OCI-M1 (cell line): ENCODE results near the gene NUP50.

Experiments
- DNase-seq: peaks from one replicate; lab custom pipeline; 2025; lab: John Stamatoyannopoulos, UW

Gene NUP50

DNA sequence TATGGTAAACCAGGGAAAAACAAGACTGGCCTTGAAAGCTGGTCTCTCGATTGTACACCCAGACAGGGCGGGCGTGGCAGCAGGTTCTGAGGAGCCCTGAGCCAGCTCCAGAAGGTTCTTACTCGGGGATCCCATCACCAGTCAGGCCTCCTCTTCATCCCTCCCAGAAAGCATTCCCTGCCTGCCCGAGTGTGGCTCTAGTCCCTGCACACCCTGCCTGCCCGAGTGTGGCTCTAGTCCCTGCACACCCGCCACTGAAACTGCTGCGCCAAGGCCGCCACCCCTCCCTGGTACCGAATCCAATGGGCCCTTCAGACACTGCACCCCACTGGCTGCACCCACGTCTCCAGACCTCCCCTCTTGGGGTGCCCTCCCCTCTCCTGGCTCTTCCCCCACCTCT, 46.9 kb downstream of the NUP50 start:
- DNase-seq = no peak

DNA sequence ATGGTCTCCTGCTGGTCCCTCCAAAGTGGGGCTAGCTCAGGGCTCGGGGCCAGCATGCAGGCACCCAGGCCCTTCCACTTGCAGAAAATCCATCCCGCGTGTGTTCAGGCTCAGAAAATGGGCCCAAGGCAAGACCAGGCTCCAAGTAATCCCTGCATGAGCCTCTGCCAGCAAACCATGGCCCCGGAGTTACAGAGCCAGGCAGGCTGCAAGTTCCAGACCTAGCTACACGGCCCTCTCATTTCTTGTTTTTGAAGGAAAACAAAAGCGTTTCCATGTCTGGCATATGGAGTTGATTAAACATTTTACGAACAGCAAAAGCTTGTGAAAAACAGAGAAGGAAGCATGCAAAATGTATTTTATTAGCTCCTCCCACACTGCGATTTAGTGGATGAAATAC, 47.3 kb downstream of the NUP50 start:
- no peak for DNase-seq

DNA sequence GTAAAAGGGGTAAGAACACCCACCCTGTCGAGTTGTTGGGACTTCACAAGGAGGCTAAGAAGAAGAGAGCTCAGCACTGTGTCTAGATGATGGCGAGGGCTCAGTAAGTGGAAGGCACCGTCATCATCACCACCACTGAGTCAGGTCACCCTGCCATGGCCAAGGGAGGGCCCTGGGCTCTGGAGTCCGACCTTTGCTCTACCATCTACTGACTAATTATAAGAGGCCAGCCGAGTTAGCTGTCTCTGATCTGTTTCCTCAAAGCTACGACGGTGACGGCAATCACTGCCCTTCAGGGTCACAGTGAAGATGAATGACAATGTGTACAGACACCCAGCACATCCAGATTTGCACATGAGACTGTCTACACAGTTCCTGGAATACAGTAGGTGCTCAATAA, 47.7 kb downstream of the NUP50 start:
- DNase-seq = no peak

DNA sequence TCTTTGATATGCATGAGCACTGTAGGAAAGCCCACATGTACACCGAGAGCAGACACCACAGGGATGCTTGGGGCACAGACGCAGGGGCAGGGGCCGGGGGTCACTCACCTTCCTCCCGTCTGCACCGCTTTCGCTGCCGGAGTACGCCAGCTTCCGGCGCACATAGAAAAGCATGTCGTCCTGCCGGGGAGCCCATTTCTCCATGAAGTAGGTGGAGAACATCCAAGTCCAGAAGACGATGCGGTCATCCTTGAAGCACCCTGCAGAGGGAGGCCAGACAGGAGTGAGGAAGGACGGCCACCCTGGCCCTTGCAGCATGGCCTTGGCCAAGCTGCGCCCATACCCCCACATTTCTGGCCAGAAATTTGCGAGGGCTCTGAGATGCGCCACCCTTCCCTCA, 48.1 kb downstream of the NUP50 start:
- no peak for DNase-seq

DNA sequence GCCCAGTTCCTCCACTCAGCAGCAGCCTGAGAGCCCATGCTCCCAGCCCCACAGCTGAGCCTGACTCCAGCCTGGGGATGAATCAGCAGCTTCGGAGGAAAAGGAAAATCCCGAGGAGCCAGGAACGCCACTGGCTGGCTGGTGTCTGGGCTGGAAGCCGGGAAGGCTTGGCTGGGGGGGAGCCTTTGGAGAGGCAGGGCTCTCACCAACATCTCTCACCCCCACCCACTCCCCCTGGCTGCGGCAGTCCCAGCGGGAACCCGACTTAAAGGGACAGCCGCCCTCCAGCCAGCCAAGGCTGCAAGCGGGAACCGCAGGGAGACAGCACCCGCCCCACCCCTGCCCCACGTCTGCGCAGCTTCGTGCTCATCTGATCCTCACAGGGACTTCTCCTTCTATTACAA, 48.6 kb downstream of the NUP50 start:
- peak; percentile 7 for DNase-seq

DNA sequence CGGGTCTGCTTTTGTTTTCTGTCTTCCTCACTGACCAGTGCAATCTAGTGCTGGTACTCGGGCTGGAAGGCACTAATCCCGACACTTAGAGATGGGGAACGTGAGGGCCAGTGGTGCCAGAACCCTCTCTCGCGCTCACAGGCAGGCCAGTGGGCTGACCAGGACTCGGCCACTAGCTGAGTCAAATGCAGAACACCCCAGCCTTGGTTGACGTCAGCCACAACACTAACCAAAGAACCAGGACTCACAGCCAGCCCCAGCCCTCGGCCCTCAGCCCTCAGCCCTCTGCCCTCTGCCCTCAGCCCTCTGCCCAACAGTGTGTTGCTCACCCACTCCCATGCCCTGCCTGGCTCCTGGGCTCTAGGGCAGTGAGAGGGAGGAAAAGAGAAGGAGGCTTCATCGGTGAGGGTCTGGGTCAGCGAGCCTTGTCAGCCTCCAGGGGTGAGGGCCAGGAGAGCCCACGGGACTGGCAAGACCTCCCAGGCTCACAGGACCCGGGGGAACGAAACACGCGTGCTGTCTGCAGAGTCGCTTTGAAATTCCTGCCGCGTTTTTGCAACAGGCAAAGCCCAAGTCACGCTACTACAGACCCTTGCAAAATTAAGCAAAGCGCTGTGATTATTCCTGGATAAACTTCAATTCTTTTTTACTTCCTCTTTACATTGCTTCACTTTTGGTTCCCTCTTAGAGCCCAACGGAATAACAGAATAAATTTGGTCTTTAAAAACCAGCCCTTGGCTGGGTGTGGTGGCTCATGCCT, 49.4 kb downstream of the NUP50 start:
- DNase-seq = peak; percentile 49

DNA sequence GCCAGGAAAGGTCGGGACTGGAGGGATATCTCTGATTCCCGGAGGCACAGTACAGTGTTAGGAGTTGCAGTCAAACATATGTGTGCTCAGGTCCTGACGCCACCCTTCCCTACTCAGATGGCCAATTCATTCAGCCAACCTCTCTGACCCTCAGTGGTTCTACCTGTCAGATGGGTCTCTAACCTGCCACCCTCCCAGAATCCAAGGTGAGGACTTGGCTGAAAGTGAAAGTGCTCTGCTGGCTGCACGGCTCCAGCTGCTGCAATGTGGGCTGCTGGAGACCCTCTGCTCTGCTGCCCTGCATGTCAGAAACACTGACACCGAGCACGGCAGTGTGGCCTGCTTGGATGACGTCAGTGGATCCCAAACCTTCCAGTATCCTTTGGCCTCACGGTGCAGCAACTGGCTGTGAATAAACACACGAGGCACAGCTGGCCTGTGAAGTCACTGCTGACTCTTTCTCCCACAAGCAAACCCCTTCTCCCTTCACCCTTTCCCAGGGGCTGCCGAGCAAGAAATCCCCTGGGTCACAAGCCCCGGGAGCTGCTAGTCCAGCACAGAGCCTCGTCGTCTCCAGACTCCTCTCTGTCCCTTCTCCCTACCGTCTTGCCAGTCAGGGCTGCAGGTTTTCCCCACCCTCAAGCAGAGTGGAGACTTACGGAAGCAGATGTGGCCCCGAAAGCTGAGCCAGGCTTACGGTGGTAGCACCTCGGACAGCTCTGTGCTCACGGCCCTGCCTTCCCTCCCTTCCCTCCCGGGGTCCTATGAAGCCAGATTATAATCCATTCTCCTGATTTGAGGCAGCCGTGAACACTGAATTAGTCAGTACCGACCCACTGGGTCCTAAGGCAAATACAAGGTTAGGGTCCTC, 52.6 kb downstream of the NUP50 start:
- DNase-seq = no peak

DNA sequence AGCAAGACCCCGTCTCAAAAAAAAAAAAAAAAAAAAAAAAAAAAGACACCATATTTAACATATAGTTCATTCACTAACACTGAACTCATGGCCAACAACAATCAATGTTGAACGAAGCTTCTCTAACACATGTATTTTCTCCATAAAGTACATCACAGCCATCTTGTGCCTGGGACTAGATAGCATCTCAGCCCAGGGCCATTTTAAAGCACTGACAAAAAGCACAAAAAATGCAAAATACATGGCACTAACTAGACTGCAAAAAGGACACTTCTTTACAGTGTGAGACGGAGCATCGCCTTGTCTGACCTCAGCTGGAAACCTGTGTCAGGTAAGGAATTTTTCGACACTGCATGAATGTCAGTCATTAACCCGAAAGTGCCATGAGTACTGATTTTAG, 53.6 kb downstream of the NUP50 start:
- no peak for DNase-seq

DNA sequence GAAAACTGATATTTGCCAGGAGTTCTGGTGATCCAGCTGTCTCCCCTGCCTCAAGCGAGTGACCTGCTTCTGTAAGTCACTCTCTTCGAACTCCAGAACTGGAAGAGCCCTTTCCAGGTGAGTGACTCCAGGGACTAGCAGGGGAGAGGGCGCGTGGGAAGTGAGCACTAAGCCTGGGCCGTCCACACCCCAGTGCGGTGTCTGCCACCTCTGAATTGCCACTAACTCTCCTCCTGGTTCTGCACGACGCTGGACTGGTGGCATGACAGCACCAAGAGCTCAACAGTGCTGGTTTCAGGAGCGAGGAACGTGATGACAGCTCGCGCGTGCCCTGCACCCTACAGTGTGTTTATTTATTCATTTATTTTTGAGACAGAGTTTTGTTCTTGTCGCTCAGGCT, 54.1 kb downstream of the NUP50 start:
- DNase-seq = no peak

DNA sequence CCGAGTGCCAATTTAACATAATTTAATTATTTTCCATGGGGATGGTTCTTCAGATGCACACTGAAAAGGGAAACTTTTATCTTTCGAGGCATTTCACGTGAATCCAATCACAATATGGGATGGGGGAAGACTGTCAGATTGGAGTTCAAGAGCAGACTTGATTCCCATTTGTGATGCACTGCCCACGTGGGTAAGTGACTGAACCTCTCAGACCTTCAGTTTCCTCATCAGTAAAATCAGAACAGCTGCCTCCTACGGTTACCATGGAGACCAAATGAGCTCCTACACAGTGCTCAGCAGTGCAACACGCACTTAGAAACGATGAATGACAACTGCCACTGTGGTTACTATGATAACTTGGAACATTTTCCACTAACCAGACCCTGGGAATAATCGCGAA, 55.3 kb downstream of the NUP50 start:
- DNase-seq = no peak

DNA sequence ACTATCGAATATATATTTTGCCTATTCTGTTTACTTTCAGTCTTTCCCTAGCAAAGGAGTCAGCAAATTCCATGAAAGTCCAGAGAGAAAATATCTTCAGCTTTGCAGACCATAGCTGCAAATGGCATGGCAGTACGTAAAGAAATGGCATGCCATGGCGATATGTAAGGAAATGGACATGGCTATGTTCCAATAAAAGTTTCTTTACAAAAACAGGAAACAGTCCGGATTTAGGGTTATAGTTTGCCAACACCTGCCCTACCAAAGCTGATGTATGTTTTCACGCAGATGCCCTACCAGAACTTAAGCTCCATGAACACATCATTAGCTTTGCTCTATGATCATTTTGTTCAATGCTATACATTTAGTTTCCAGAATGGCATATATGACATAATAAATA, 57.5 kb downstream of the NUP50 start:
- DNase-seq = no peak

DNA sequence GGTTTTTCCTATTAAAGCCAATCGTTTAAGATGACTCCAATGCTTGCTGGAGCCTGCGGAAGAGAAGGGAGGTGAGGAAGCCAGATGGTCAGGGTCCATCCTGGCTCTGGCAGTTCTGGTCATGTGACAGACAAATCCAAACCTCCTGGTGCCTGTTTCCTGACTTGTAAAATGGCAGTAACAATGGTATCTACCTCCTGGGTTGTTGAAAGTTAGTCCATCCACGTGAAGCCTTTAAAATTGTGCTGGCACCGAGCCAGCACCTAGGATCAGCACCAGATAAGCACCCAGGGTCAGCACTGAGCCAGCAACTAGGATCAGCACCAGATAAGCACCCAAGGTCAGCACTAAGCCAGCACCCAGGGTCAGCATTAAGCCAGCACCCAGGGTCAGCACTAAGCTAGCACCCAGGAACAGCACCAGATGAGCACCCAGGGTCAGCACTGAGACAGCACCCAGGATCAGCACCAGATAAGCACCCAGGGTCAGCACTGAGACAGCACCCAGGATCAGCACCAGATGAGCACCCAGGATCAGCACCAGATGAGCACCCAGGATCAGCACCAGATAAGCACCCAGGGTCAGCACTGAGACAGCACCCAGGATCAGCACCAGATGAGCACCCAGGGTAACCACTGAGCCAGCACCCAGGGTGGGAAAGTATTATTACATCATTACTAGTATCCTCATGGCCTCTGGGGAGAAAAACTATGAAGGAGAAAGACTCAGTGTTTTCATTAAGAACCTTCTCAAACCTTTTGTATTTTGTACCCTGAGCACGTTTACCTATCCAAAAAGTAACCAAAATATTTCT, 59.8 kb downstream of the NUP50 start:
- DNase-seq = peak; percentile 15

DNA sequence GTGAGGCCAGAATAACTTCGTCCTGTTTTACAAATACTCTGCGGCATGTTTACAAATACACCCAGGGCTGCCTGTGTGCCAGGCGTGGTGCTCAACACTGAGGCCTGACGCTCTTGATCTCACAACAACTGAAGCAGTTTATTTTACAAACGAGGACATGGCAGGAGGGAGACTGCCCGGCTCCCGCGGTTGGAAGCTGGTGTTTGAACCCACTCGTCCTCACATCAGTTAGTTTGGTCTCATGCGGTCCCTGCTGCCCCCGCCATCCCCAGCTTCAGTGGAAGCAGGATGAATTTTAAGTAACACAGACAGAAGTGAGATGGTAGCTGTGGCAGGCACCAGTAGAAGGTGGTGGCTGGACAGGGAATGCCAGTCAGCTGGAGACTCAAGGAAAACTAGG, 60.6 kb downstream of the NUP50 start:
- no peak for DNase-seq

DNA sequence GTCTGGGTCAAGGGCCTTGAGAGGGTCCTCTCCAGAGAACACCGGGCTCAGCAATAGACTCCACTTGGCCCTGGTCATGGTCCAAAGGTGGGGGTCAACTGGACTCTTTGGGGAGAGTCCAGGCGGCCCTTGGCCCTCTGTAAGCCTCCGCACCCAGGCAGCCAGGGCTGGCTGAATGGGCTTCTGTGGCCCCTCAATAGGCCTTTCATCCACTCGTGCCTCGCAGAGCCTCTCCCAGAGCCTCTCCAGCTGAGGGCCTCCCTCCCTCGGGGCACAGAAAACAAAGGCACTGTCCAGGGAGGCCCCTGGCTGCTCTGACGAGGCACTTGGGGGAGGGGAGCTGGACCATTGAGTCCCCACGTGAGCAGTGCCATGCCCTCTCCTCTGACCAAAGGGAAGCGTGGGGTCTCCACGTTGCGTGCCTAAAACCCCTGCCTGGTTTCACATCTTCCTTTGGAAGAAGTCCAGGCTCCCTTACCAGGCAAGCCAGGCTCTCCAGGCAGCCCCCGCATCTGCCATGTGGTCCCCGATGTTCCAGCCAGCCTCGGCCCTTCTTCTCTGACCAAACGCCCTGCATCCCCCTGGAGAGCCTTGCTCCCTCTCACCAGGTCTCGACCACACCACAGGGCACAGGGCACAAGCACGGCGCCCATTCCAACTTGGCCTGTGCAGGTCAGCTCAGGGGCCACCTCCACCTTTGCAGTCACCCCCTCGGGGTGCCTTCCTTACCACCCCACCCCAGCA, 61.4 kb downstream of the NUP50 start:
- DNase-seq = no peak

DNA sequence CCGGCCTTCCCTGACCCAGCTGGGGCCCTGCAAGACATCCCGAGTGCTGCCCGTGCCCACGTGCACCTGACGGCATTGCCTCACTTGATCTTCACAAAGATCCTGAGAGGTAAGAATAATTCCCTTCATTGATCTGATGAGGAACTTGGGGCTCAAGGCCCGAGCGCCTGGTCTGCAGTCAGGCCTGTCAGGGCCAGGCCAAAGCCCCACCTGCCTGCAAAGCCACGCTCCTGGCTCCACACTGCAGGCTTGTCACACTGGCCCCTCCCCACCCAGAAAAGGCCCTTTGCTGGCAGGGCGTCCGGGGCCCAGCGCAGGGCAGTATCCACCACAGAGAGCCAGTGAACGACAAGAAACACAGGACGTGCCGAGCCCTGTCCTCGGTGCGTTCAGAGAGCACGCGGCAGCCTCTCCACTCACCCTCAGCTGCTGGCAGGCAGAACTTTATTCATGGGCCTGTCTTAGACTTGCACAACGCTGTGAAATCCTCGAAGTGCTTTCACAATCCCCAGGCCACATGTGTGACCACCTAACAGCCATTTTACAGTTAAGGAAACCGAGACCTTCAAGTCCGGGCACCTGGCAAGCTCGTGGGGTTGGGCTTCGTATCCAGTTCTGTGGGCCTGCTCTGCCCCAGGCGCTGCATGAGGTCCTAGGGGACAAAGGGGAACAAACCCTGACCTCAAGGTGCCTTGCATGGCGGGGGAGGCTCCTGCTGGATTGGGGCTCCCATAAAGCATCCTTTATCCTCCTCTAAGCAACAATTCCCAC, 62.2 kb downstream of the NUP50 start:
- no peak for DNase-seq

DNA sequence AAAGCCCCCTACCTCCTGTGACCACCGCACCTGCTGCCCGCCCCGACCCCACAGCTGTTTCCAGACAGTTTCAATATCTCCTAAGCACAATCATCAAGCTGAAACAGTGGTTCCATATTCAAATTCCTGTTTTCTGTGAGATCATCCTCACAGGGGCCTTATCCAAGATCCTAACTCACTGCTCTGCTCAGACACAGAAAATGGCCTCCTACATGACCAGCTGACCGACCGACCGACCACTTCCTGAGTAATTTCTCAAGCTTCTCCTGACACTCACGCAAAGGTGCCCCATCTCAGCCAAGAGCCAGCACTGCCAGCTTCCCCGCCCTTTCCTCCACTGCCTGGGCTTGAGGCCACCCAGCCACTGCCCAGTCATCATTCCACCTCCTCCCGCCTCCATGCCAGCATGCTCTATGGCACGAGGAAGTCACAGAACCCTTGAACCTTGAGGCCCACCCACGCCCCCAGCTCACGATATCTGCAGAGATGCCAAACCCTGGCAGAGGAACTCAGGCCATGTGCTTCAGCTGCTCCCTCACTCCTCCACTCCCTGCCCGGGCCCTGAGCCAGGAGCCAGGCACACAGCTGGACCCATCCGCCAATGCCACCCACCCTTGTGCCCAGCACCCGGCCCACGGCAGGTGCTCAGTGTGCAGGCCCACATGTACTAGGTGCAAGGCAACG, 62.9 kb downstream of the NUP50 start:
- DNase-seq = no peak

DNA sequence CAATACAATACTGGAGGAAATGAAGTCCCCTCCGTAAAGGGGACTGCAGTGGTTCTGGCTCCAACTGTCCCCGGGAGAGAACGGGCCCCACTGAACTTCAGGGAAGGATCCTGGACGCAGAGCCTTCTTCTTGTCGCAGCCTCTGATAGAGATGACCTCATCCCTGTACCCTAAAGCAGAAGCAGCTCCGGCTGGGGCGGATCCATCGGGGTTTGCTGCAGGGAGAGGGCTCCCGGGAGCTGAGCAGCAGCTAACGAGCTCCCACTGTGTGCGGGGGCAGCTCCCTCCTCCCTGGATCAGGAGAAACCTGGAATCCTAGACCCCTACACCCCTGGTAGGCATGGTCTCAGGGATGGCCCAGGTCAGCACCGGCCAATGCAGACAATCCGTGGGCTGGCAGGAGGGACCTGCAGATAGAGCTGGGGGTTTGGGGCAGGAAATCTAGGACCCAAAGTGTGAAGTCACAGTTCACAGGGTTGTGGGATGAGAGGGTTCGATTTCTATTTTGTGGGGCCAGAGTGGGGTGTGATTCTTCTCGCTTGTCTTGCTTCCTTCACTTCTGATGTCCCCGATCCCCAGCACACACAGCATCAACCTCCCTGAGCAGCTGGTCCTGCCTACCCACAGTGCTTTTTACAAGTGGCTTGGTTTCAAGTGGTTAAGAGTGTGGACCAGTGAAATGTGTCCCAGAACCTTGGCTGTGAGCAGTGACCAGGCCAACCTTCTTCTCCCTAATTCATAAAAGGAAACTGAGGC, 64.1 kb downstream of the NUP50 start:
- DNase-seq = no peak

DNA sequence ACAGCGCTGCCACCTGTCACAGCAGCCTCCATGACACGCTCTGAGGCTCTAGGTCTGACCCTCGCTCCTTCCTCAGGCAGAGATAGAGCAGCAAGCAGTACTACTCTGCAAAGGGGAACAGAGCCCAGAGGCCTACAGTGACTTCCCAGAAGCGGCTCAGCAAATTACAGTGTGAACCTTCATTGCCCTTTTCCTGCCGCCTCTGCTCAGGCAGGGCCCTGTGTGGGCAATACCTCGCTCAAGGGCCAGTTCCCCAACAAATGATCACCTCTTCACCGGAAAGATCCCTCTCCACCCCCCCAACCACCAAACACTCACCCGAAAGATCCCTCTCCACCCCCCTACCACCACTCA, 64.7 kb downstream of the NUP50 start:
- no peak for DNase-seq

DNA sequence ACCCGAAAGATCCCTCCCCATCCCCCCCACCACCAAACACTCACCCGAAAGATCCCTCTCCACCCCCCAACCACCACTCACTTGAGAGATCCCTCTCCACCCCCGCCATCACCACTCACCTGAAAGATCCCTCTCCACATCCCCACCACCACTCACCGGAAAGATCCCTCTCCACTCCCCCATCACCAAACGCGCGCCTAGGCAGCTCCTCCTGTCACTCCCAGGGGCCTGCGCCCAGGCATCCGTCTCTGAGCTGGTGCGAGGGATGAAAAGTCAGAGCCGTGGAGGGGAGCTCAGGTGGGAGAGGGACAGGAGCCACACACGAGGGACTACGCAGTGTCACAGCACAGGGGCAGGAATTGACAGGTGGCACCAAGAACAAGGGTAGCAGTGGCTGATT, 65.5 kb downstream of the NUP50 start:
- DNase-seq = no peak
